SKM-1 treated with dmso at 0.1 percent for 144 hours (cell line): ENCODE measurements around the gene RFNG.

ENCODE experiments used
- DNase-seq: peaks from one replicate; lab custom pipeline; 2025; ENCODE audit not compliant: unreplicated experiment; lab: John Stamatoyannopoulos, UW

Gene RFNG

DNA sequence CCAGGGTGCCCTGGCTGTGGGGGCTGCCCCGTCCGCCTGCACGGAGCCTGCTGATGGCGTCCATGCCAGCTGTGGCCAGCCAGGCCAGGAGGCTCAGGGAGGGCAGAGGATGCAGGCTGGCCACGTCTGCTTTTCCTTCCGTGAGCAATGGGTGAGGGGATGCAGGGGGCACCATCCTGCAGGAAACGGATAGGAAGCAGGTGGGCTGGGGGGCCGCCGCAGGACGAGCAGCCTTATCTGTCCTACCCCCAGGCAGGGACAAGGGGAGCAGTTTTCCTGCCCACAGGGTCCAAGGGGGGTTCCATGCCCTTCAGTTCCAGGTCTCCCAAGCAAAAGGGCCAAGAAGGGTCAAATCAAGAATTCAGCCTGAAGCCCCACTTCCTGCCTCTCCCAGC is 7.2 kb upstream of the RFNG start:
- DNase-seq = no peak

DNA sequence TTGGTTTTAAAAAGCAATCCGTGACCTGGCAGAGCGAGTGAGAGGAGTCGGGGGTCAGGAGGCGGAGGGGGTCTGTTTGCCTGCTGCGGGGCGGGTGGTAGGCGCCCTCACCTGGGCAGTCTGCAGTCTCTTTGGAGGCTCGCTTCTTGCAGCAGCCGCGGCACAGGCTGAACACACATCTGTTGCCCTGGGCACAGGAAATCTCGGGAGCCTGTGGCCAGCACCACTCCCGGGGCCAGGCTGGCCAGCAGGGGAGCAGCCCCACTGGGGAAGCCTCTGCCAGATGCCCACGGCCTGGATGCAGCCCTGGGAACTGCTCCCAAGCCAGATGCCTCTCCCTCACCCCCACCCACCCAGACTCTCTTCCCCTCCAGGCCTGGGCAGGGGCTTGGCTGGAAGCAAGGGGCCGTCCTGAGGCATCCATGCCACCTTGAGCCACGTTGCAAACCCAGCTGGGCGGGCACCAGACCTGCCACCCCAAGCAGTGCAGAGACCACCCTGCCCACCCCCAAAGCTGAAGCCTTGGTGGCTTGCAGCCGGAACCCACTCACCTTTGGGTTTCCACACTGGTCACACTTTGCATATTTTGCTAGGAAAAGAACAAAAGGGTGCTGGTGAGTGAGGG is 6.7 kb upstream of the RFNG start:
- no peak for DNase-seq

DNA sequence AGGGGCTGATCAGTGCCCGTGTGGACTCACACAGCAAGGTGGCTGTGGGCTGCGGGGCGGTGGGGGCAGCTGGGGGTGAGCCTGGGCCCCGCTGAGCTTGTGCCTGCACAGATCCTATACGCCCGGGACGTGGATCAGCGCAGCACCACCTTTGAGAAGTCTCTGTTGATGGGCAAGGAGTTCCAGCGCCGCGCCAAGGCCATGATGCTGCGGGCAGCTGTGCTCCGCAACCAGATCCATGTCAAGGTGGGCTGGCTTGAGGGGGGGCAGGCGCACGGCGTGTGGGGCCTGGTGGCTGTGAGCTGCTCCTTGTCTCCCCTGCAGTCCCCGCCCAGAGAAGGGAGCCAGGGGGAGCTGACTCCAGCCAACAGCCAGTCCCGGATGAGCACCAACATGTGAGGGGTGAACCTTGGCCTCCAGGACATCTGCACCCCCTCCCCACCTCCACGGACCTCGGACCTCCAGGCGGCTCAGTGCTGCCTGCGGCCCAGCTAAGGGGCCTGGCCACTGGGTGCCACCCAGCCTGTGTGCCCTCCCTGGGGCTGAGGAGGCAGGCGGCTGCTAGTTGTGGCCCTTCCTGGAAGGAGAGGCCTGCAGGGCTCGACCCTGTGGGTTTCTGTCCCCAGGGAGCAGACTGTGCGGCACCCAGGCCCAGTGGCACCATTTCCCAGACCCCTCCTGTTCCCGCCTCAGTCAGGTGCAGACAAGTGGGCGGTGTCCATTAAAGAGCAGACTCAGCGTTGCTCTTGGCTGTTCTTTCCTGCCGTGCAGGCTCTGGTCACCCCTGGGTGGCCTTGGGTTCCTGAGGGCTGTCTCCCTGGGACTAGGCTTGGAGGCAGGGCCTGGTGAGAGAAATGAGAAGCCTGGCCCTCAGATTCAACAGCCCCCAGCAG is 5.4 kb upstream of the RFNG start:
- DNase-seq = no peak

DNA sequence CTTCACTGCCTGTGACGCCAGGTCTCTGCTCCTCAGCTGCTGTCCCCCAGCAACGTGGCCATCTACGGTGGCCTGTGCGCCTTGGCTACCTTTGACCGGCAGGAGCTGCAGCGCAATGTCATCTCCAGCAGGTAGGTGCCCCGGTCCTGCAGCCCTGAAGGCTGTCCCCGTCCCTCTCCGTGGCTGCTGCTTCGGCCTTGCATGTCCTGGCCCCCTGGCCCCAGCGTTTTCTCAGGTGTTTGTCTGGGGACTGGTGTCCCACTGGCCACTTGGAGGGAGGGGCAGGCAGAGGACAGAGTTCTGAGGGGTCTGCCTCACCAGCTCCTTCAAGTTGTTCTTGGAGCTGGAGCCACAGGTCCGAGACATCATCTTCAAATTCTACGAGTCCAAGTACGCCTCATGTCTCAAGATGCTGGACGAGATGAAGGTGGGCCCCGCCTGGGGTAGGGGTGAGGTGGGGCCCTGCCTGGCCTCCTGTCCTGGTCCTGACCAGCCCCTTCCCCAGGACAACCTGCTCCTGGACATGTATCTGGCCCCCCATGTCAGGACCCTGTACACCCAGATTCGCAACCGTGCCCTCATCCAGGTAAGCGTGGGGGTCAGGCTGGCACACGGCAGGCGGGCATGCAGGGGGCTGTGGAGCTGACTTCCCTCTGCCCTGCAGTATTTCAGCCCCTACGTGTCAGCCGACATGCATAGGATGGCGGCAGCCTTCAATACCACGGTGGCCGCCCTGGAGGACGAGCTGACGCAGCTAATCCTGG is 4.5 kb upstream of the RFNG start:
- no peak for DNase-seq

DNA sequence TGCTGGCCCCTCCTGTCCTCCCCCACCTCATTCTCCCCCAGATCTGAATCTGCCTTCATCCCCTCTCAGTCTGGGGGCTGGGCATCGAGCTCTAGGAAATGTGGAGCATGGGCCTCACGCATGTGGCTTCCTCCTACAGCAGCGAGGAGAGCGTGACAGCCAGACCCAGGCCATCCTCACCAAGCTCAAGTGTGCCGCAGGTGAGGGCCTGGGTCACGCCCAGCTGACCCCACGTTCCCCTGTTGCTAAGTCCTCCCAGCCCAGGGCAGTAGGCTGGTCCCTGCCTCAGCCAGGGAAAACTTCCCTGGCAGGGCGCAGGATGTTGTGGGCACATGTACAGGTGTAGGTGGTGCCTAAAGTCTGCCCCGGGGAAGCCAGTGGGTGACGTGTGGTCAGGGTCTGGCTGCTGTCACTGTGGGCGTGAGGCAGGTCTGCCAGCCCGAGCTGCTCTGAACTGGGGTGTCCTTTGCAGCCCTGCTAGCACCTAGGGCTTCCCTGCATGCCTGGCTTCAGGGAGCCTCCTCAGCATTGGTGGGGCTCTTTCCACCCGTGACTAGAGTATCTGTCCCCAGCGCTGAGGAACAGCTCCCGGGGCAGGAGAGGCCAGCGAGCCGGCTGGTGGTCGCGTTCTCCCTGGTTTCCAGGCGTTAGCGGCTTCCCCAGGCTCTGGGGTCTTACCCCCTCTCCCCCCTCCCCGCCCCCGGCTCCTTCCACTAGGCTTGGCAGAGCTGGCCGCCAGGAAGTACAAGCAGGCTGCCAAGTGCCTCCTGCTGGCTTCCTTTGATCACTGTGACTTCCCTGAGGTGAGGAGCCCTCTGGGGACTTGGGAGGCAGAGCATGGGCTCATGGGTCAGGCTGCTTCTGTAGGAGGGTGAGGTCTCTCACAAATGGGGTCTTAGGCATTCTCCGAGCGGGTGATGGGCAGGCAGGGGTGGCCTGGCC is 3.7 kb upstream of the RFNG start:
- DNase-seq = no peak

DNA sequence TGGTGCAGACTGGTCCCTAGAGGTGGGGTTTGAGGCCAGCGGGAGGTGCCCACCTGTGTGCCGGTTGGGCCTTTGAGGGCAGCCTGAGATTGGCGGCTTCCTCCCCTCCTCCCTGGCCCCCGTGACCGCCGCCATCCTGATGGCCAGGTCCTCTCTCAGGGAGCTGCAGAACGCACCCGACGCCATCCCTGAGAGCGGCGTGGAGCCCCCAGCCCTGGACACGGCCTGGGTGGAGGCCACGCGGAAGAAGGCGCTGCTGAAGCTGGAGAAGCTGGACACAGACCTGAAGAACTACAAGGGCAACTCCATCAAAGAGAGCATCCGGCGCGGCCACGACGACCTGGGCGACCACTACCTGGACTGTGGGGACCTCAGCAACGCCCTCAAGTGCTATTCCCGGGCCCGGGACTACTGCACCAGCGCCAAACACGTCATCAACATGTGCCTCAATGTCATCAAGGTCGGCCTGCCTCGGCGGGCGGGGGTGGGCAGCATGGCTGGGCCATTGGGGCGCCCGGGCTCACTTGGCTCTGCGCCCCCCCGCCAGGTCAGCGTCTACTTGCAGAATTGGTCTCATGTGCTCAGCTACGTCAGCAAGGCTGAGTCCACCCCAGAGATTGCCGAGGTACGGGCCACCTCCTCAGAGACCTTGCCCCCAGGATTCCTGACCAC is 2.9 kb upstream of the RFNG start:
- DNase-seq = no peak

DNA sequence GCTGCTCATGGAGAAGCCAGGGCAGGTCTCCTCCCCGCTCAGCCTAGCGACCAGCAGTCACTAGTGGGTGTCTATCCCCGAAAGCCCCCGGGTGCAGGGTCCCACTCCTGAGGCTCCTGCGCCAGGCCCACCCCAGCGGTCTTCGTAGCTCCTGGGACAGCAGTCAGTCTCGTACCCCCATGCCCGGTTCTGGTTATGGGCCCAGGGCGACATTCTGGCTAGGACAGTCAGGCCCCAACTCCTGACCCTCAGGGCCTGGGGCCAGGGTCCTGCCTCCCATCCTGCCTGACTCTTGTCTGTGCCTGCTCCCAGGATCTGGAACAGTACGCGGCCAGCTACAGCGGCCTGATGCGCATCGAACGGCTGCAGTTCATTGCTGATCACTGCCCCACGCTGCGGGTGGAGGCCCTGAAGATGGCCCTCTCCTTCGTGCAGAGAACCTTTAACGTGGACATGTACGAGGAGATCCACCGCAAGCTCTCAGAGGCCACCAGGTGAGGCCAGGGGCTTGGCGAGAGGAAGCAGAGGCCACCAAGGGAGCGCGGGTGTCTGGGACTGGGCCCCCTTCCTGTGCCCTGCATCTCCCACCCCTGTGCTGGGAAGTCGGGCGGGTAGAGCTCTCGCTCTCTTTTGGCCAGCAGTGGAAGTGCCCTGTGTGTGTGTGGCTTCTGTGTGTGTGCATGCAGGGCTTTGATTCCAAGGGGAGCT is 2.1 kb upstream of the RFNG start:
- no peak for DNase-seq

DNA sequence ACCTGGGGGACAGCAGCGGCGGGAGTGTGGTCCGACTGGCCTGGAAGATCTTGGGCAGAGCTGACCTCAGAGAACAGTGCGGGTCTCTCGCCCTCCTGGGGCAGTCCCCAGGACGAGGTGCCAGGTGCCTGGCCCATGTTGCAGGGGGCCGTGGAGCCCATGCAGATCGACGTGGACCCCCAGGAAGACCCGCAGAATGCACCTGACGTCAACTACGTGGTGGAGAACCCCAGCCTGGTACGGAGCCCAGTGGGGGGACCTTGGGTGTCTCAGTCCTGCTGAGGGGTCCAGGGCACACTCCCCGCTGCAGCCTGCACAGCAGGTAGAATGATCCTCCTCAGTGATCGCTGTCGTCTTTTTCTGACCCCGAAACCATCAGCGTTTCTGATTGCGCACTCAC is 1.5 kb upstream of the RFNG start:
- DNase-seq = no peak

DNA sequence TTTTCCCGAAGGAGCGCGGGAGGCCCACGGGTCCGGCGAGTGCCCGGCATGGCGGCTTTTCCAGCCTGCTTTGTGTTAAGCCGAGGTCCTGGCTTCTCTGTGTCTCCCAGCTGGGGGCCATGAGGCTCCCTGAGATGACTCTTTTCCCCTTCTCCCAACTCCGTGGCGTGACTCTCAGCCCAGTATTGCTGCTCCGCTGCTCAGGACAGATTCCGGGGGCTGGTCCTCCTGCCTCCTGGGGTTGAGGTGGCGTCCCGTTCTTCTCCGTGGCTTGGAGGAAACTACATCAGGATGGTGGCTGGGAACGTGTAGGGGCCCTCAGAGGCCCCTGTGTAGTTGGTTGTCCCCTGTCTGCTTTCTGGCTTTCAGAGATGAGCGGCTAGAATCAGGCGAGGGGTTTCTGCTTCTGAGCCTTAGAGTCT is 1.0 kb upstream of the RFNG start:
- no peak for DNase-seq

DNA sequence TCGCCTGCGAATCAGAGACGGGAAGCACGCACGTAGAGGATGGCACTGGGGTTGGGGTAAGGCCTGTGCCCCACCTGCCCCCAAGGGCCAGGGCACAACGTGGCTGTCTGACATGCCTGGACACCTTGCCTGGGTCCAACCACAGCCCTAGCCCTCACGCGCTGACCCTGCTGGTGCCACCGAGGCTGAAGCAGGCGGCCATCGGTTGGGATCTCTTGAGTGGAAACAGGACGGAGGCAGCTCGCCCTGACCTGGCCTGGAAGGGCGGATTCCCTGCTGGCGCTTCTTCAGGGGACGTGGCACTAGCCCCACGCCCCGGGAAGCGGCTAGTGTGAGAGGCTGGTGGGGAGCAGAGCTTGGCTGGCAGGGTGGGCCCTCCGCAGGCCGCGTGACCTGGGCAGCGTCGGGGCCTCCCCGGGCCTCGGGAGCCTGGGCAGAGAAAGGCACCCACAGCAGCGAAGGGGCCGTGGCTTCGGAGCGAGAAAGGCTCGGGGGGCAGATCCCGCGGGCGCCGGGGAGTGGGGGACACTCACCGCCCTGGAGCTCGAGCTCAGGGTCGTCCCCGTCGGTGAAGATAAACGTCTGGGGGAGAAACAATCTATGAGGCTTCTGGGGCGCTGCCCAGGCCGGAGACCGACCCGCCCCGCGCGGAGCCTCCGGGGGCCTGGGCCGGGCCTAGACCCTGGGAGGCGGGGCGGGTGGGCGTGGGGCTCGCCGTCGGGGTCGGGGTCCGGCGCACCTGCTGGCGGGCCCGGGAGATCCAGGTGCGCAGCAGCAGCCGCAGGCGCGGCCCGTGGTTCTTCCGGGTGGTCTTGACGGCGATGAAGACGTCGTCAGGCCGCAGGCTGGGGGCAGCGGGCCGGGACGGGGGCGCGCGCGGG is 610 bp downstream of the RFNG start:
- DNase-seq = no peak

DNA sequence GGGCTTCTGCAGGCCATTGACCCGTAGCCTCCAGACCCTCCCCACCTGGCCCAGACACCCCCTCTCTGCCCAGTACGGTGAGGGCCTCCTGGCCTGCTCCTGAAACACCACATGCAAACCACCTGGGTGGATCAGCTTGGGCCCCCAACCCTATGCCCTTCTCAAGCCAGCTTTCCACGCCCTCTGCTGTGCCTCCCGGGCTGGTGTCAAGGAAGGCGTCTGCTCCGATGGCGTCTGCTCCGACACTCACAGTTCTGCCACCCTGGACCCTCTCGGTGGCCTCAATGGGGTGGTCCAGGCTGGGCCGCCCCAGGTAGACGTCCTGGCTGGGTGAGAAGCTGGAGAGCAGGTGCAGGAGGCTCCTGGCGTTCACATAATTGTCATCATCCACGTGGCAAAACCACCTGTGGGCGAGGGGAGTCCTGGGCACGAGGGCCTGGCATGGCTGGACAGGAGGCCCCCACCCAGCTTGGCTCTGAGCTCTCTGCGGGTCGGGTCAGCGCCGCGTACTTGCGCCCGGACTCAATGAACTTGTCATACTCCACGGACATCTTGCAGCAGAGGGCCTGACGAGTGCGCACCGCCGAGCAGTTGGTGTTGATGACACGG is 1.4 kb downstream of the RFNG start:
- no peak for DNase-seq

DNA sequence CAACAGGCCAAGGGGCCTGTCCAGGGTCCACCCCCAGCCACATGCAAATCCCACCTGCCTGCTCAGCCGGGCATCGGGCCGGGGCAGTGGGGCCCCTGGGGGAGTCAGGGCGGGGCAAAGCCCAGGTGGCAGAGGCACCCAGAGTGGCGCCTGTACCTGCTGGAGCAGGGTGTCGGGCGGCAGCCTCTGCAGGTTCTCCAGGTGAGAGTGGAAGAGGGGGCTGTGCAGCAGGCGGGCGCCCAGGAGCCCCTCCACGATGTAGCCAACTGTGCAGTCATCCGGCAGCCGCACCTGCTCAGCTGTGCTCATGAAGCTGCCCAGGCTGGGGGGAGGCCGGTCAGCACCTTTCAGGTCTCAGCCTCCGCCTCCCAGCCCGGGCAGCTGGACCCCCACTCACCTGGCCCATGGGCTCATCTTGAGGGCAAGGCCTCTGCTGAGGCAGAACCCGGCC is 2.1 kb downstream of the RFNG start:
- DNase-seq = no peak

DNA sequence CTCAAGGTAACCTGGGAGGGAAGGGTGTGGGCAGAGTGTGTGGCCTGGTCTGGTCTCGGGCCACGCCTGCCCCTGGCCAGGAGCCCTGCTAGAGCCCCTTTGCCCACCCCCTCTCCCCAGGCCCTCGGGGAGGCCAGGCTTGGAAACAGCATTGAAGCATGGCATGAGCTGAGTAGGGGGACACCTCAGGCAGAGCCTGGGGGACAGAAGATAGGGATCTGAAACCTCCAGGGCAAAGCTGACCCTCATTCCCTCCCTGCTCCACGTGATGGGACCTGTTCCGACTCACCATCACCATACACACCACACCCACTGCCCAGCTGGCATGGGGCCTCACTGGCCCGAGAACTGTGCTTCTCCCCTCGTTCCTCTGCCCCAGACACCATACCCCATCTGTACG is 2.5 kb downstream of the RFNG start:
- no peak for DNase-seq

DNA sequence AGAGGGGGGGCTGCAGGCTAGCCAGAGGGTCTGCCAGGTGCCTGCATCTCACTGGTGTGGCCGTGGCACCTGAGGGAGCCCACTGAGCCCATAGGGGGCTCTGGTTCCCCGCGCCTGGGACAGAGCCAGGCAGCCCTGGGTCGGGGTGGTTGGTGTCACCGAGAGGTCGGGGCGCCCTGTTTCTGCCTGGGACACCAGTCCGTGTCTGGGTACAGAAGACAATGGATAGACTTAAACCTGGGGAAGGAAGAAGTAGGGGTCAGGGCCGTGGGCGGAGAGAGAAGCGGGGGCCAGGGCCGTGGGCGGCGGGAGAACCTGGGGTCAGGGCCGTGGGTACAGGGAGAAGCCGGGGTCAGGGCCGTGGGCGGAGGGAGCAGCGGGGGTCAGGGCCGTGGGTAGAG is 3.0 kb downstream of the RFNG start:
- DNase-seq = no peak

DNA sequence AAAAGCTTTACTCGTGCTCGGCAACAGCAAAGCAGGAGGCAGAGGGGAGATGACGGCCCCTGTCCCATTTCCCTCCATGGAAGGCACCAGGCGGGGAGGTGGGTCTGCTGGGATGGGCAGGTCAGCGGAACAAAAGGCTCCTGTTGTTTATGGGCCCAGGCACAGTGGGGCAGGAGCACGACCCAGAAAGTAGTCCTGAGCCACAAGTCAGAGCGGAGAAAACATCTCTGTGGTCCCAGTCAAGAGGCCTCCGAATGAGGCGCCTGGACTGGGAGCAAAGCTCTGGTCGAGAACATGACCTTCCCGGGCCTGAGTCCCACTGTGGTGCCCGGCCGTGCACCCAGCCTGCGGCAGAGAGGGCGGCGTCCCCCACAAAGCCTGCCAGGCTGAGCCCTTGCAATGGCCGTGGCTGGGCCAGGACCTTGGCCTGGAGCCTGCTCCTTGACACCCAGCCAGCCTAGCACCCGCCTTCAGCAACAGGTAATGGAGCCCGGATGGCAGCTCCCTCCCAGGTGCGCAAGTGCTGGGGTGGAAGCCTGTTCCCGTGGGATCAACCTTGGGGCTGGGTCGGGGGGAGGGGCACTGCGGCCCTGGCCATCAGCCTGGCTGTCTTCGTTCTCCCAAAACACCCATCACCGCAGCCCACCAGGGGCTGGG is 3.6 kb downstream of the RFNG start:
- no peak for DNase-seq

DNA sequence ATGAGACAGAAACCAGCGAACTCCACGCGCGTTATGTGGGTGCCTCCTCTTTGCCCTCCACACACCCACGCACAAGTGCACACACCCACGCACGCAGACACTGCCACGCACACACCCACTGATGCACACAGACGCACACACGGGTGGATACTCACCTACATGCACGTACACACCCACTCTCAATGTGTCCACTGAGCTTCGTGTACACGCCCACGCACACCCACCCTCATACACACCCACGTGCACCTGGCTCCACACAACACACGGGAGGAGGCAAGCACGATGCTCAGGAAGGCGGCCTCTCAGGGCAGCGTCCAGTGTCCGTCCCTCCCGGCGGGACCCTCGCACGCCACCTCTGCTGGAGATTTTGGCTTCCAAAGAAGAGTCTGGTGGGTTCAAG is 4.2 kb downstream of the RFNG start:
- DNase-seq = no peak

DNA sequence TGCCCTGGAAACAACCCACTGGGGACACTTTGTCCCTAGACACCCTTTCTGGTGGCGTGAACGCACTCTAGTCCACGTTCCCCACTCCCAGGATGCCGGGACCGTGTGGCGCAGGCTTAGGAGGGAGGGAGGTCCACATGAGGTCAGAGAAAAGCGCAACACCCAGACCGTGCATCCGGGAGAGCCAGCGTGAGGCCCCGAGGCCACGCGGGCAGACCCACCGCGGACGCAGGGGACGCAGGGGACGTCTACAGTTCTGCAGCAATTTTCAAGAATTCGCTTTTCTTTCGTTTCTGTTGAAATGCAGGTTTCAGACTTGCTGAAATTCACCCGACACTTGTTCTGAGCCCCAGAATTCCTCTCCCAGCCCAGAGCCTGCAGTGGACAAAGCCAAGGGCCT is 4.7 kb downstream of the RFNG start:
- DNase-seq = no peak
